NB4 (cell line): ENCODE data around the gene CDK8.
A peak's percentile ranks its signal among the peaks of the same experiment; 100 is the strongest.

Experiments used
- DNase-seq: peaks from one replicate; pipeline ENCODE4 v3.0.0; 2010; ENCODE audit warnings: low read depth
- H3K4me3 ChIP-seq: one replicate; pipeline ENCODE4 v1.5.1; 2011; ENCODE audit warnings: mild to moderate bottlenecking, low read depth, low read length, moderate library complexity
- MAX ChIP-seq: IDR thresholded peaks from 2 replicates; pipeline ENCODE4 v1.6.1; 2011; ENCODE audit warnings: low read depth, low read length
- MYC ChIP-seq: IDR thresholded peaks from 2 replicates; pipeline ENCODE4 v1.6.1; 2011; ENCODE audit warnings: low read depth, low read length
- POLR2A ChIP-seq: IDR thresholded peaks from 2 replicates; pipeline ENCODE4 v1.6.1; 2011; ENCODE audit warnings: mild to moderate bottlenecking; ENCODE audit not compliant: insufficient read length; ENCODE audit errors: extremely low read depth
- TF ChIP-seq, protein P1 (sequence below): IDR thresholded peaks from one replicate; pipeline ENCODE4 v1.5.1; 2012; ENCODE audit warnings: low read depth, low read length

Gene CDK8

DNA sequence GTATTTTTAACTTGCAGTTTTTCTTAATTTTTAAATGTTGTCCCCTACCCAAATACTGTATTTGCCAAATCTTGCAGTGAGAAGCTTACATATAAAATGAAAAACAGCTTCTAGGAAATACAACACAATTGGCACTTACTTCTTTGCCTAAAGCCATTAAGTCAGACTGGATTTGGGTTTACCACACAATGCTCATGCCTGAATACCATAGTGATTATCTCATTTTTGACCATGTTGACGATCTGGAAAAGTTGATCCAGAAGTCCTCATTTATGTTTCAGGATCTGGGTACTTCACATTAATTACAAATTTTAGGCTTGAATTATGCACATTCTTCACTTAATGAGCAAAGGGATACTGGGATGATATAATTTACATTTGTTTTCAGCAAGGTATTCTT lies 34.2 kb upstream of the CDK8 start:
- DNase-seq = no peak
- peak overlapping the region; percentile 86 for H3K4me3 ChIP-seq
- TF ChIP-seq, protein P1, sequence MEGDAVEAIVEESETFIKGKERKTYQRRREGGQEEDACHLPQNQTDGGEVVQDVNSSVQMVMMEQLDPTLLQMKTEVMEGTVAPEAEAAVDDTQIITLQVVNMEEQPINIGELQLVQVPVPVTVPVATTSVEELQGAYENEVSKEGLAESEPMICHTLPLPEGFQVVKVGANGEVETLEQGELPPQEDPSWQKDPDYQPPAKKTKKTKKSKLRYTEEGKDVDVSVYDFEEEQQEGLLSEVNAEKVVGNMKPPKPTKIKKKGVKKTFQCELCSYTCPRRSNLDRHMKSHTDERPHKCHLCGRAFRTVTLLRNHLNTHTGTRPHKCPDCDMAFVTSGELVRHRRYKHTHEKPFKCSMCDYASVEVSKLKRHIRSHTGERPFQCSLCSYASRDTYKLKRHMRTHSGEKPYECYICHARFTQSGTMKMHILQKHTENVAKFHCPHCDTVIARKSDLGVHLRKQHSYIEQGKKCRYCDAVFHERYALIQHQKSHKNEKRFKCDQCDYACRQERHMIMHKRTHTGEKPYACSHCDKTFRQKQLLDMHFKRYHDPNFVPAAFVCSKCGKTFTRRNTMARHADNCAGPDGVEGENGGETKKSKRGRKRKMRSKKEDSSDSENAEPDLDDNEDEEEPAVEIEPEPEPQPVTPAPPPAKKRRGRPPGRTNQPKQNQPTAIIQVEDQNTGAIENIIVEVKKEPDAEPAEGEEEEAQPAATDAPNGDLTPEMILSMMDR = no peak
- TF ChIP-seq MAX = no peak
- TF ChIP-seq MYC = no peak
- no peak for TF ChIP-seq POLR2A

DNA sequence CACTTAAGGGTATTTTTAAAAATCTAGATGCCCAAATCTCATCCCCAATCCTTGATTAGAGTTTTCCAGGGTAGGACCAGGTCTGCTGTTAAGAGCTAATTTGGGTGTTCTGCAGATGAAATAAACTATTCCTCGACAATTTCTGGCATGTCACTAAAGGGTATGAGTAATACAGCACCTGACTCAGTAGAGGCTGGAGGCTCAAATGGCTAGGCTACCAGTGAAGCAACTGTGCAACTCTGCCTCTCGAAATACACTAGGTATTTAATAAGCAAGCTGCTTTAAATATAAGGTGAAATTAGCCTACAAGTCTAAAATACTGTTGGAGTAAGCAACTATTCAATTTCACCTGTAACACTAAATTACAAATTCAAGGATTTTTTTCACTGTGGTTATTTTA lies 33.4 kb upstream of the CDK8 start:
- peak overlapping the region; percentile 86 for H3K4me3 ChIP-seq
- peak; percentile 48 for DNase-seq
- no peak for TF ChIP-seq MAX
- TF ChIP-seq, protein P1 = no peak
- TF ChIP-seq MYC = no peak
- no peak for TF ChIP-seq POLR2A

DNA sequence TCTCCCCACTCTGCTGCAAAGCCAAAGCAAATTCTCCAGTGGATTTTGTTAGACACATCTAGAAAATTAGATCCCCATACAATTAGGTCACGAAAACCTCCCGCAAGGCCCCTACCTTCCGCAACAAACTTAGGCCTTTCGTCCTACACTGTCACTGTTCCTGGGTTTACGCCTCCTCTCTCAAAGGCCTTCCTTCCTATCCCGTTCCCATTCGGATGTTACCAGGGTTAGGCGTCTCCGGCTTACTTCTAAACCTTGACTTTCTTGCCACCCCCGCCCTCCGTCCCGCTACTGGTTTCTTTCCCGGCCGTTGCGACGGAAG lies 32.6 kb upstream of the CDK8 start:
- H3K4me3 ChIP-seq = peak overlapping the region; percentile 86
- TF ChIP-seq POLR2A (no peak), MYC (peak; percentile 26; the same call in 1 of the 2 replicates)
- DNase-seq = no peak

GRCh38 chr13:26221721-26222519 lies 32.0 kb upstream of the CDK8 start, which contains the start of gene RNF6:
TSS of gene RNF6 (minus strand) at chr13:26222314. CDS start at chr13:26219649, 2,665 bp downstream.
- TF ChIP-seq MYC (peak; percentile 80; the same call in 1 of the 2 replicates), MAX (peak; percentile 17), POLR2A (peak; percentile 85)
- TF ChIP-seq, protein P1 = no peak
- peak; percentile 99 for DNase-seq
- H3K4me3 ChIP-seq = peak within 1 kb of the TSS; percentile 86

GRCh38 chr13:26222520-26223046 lies 31.3 kb upstream of the CDK8 start:
- no peak for DNase-seq
- no peak for TF ChIP-seq MAX

GRCh38 chr13:26225896-26226617 lies 27.9 kb upstream of the CDK8 start:
- no peak for DNase-seq
- no peak for TF ChIP-seq POLR2A
- no peak for TF ChIP-seq MYC
- no peak overlapping the region for H3K4me3 ChIP-seq

More at GRCh38 chr13:26222520-26223046, 31.3 kb upstream of the CDK8 start:
- peak overlapping the region; percentile 86 for H3K4me3 ChIP-seq

GRCh38 chr13:26227166-26227971 lies 26.6 kb upstream of the CDK8 start:
- H3K4me3 ChIP-seq = no peak overlapping the region
- TF ChIP-seq, protein P1 = no peak
- TF ChIP-seq MYC (no peak), POLR2A (no peak), MAX (no peak)
- no peak for DNase-seq
